Activated naive CD4-positive, alpha-beta T cell treated with anti-CD3 and anti-CD28 coated beads, Interleukin-2, amount 50 U/mL, for 16 hours (primary cell): ENCODE data around the gene GNAI3.

Experiments
- DNase-seq: peaks from one replicate; pipeline ENCODE4 v3.0.0-alpha.2; 2020

GNAI3 gene

DNA sequence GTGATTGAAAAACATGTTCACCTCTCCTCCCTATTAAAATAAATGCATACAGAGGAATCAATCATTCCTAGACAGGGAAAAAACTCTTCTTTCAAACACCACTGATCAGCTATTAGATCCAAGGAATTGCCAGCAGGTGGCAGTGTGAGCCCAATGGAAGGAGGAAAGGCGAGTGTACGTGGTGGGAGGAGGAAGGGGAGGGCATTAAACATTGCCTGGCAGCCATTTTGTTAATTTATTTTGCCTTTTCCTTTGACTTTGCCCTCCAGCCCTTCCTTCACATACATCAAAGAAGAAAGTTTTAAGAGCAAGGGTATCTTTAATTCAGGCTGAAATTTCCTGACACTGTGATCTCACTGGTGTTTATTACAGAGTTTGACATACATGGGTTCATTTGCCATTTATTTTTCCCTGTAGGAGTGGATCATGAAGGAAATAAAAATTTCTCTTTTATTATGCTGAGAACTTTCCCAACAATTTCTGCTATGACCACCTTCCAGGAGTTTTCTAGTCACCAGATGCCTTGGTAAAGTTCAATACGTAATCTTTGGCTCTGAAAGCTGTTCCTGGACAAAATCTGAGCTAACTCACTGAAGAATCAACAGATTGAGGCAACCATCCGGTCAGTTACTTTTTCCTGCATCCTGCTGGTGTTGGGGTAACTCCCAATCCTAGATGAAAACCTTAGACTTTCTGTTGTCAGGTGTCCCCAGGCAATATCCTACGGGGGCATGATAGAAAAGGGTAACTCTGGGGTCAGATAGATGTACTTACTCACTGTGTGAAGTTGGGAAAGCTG lies 1.9 kb upstream of the GNAI3 start:
- DNase-seq: peak; percentile 89

DNA sequence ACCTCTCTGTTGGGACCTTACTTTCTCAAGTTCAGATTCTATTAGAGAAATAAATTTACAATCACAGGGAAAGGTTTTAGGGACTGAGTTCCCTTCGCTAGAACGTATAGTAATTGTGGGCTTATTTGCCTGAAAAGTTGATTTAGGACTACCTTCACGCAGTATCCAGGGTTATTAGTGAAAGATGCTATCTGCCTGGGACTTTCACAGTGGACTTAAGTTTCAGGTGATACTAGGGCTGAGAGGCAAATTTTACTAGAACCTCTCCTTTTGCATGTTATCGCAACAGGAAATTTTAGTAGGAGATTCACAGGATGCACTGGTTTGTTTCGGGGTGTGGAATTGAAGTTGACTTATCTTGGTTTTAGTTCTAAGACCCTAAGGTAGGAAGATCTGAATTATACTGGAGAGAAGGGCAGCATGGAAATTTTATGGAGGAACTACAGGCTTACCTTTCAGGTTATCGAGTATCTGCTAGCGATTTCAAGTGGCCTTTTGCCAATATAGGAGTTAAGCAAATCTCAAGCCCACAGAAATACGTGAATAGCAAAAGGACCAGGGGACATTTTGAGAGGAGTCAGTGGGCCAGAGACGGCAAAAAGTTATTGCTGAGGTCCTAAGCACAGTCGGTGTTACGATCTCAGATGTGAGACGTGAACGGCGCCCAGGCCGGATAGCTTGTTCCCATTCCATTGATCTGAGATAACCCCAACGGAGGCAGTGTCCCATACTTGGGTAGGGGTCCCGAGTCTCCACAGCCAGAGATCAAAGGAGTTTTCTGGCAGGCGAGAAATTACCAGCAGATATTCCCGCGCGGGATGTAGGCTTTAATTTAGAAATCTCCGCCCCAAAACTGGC lies 723 bp upstream of the GNAI3 start:
- DNase-seq: no peak

DNA sequence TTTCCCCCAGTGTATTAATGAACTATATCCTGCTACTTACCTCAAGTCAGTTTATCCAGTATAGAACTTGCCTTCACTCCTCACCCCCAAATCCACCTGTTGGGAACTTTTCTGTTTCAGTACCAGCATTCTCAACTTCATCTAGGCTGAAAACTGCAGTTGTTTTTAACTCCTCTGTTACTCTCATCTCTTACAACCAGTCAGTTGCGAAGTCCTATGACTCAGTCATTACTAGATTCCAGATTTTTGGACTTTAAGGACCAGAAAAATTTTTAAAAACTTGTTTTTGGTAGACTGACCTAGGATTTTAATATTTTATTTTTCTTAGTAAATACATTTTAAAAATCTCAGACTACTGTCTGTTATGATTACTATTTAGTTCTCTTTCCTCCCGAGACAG lies 8.1 kb downstream of the GNAI3 start:
- DNase-seq: no peak

DNA sequence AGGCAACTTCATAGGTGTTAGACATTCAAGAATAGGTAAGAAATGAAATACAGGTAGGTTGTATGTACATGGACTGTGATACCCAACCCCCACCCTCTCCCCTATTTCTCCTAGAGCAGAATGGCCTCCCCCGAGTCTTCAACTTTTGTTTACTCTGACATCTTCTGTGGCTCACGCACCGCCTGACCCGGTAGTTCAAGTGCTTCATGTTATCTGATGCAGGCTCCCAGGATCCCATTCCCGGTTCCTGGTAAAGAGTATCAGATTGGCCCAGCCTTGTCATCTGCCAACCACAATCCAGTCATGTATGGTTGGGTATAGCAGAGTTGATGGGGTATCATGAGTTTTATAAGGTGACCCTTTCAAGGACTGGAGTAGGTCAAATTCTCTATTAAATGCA lies 9.1 kb downstream of the GNAI3 start:
- no peak for DNase-seq

DNA sequence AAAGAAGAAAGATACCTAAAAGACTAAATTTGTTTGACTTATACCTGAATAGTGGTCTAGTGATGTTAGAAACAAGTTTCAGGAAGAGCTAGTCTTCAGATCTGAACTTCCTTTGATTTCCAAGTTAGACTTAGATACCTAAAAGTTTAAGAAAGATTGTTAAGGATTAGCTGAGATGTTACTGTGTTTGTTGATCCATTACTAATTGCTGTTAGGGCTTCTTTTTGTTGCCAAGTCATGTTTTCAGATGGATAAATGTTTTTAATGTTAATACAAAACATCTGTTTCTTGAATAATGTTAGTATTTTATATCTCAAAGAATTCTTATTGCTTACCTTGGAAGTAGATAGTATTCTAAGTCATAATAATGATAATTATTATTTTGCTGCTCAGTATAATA lies 11.6 kb downstream of the GNAI3 start:
- DNase-seq: no peak

DNA sequence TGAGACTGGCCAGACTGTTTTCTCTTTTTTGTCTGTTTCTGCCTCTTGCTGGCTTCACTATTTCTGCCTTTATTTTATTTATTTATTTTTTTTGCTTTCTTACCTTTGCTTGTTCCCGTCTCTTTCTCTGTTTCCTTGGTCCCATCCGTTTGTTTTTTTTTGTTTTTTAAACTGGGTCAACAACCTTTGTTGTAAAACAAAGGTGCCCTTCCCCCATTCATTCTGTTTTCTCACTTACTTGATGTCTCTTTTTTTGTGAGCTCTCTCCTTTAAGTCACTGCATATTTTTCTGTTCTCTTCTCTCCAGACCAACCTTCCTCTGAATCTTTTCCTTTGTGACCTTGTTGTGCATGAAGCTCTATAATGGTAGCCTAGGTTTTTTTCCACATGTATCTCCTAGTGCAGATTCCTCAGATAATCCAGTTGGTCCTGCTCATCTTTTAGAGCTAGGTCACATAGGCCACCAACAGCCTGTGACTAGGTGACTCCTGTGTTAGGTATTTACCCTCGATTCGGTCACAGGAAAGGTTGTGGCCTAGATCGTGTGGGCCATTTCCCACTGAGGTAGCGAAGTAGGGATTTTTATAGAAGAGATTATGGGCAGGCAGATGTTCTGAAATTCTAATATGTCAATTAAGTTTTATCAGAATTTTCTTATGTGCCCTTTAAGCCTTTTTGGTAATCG lies 15.9 kb downstream of the GNAI3 start:
- DNase-seq: no peak

DNA sequence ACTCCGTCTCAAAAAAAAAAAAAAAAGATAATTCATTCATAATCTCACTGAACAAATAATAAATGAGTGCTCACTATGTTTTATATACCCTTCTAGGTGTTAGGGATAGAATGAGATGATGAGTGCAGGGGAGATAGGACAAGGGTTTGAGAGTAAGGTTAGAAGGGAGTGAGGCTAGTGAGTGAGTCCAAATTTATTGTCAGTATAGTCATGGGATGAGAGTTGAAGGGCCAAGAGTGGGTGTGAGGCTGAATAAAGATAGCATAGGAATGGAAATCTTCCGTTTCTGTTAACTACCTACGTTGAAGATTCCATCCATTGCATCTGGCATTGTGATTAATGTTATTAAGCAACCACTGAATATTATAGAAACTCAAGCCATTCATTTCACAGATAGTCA lies 16.8 kb downstream of the GNAI3 start:
- DNase-seq: no peak

DNA sequence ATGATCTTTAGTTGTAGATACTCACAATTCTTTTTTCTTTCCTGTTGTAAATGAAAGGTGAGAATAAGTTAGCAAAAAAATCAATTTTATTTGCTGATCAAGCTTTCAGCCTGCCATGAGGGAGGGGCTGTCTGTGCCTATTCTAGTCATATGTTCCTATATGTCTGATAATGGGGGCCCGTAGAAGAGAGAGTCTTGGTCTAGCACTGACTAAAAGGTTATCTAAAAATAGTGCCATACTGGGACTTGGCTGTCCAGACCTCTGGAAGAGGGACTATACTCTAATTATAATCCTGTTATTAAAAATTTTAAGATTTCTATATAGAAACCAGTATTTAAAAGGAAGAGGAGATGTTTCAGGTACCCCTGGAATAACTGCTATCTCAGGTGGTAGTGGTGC lies 18.6 kb downstream of the GNAI3 start:
- no peak for DNase-seq

DNA sequence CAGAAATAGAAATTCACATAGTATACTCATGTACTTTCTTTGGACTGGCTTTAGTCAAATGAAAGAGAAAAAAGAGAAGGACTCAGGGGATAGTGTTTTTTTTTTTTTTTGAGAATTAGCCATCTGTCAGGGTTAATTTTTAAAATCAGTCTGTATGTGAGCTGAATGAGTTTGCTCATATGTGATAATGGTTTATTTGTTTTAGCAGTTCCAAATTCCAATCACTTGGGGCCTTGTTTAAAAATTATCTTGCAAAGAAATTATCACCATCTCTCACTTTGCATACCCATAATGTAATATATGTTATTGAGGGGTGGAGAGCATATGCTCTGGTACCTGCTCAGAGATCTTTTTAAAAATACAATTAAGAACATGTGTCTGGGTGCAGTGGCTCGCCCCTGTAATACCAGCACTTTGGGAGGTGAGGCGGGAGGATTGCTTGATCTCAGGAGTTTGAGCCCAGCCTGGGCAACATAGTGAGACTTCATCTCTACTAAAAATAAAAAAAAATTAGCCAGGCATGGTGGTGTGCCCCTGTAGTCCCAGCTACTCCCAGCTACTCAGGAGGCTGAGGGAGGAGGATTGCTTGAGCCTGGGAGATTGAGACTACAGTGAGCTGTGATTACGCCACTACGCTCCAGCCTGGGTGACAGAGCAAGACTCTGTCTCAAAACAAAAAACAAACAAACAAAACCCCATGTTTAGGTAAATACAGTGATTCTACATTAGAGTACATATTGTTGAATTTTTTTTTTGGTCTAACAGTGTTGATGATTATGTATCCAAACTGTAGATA lies 19.7 kb downstream of the GNAI3 start:
- no peak for DNase-seq

DNA sequence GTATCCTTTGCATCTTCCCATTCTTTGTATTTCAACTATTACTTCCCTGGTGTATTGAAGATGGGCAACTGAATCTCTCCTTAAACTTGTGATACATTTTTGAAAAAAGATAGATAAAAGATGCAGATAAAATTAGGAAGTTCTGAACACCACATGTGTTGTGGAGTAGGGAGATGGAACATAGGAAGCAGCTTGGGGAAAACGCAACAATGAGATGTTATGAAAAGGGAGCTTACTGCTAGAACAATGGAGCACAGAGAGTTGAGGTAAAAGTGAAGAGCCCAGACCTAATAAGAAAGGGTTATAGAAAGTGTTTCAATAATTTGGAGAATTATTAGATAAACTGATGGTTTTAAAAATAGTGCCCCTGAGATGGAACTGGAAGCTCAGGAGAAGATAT lies 20.9 kb downstream of the GNAI3 start:
- no peak for DNase-seq

DNA sequence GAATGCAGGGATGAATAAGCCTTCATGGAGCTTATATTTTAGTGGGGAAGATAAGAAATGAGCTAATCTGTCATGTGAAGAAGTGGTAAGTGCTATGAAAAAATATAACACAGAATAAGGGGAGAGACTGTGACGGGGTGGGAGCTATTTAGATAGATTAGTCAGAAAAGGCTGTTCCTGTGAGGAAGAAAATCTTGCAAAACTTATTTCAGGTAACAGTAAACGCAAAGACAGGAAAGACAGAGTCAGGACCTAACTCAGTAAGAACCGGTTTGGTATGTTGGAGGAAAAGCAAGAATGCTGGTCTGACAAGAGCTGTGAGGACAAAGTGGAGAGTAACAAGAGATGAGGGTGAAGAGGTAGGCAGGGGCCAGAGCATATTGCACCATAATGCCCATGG lies 22.0 kb downstream of the GNAI3 start:
- DNase-seq: no peak

DNA sequence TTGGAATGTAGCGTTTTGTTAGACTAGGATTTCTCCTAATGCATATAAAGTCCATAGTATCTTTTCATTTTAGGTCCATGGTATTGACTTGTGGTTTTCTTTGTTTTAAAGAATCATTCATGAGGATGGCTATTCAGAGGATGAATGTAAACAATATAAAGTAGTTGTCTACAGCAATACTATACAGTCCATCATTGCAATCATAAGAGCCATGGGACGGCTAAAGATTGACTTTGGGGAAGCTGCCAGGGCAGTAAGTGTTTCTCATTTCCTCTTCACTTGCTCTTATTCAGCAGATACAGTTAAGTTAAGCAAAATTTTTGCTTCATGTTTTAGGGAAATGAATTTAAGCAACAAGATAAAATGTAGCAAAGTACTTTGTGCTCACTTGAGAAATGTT lies 25.4 kb downstream of the GNAI3 start:
- no peak for DNase-seq

DNA sequence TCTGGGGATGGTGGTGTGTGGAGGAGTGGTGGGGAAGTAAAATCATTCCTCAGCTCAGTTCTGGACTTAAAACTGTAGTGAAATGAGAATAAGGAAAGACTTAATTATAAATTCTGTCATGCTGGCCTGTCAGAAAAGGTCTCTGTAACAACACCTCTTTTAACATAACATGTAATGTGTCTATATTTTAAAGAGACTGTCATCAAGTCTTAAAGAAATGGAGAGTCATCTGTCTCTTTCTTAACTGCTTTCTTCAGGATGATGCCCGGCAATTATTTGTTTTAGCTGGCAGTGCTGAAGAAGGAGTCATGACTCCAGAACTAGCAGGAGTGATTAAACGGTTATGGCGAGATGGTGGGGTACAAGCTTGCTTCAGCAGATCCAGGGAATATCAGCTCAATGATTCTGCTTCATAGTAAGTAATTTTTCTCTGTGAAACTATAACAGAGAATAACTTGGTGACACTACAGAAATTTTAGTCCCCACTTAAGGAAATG lies 30.6 kb downstream of the GNAI3 start:
- DNase-seq: no peak

DNA sequence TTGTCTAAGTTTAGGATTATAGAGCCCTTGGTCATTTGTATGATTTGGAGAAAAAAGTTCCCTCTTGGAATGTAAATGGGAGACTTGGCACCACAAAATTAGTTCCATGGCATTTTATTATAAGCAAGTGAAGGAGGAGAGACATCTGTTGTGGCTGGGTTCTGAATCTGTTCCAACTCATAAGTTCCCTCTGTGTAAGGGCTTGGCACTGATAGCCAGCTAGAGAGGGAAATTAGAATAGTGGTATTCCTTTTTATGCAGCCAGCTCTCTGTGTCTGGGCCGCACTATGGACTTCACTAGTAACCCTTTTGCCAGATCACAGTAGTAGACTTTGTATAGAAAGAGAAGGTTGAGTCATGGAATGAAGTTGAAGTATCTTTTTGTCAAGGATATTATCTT lies 31.1 kb downstream of the GNAI3 start:
- DNase-seq: no peak

DNA sequence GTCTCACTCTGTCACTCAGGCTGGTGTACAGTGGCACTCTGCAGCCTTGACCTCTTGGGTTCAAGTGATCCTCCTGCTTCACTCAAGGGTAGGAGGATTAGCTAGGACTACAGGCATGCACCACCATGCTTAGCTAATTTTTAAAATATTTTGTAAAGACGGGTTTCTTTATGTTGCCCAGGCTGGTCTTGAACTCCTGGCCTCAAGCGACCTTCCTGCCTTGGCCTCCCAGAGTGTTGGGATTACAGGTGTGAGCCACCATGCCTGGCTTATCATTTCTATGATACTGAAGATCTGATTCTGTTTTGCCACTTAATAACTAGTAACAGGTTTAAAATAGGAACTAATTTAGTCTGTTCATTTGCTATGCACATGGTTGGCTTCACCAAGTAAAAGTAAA lies 33.6 kb downstream of the GNAI3 start:
- DNase-seq: no peak

DNA sequence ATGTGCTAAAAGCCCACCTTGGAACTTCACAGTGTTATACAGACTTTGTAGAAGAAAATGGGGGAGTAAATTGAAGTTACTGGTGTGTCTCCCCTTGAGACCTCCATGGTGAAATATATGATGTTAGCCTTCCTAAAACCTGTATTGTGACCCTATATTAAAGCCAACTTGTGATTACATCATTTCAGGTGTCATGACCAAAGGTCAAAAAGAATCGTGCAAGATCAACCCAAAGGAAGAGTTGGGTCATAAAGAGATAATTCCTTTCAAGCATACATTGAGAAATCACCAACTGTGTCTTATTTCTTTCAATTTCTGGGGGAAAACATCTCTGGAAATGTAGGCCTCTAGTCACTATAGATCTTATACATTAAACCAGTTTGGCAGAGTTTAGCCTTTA lies 36.4 kb downstream of the GNAI3 start:
- no peak for DNase-seq

DNA sequence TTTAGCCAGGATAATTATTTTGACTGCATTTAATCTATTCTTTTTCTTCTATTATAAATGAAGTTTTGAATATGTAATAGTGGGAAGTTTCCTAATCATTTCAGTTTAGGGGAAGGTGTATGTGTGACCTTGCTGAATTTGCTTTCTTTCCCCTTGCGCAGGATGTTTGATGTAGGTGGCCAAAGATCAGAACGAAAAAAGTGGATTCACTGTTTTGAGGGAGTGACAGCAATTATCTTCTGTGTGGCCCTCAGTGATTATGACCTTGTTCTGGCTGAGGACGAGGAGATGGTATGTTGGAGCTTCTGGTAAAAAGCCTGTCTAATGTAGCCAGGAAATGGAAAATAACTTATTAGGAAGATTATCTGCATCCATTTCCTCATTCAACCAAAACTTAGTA lies 37.6 kb downstream of the GNAI3 start:
- no peak for DNase-seq

DNA sequence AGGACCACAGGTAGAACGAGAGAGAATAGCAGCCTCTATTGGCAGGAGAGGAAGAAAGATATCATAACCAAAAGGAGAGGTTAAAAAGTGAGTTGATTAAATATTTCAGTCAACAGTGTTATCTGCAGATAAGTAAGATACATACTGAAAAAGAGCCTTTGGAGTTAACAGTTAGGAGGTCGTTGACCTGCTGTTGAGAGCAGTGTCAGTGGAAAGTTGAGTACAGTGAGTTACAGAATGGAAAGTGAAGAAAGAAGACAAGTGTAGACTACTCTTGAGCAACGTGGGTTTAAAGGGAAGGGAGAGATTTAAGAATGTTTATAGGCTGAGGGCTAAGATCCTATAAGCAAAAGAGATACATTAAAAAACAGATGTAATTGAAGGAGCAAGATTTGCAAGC lies 40.8 kb downstream of the GNAI3 start:
- DNase-seq: no peak

DNA sequence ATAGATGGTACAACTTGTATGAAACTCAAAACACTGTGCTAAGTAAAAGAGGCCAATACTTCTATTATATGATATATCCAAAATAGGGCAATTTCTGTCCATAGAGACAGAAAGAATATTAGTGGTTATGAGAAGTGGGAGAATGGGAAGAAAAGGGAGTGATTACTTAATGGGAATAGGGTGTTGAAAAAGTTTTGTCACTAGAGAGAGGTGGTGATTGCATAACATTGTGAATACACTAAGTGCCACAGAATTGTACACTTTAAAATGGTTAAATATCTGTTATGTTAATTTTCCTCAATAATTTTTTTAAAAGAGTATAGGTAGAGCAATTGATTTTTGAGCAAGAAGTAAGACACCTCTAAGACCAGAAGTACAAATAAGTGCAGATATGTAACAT lies 41.3 kb downstream of the GNAI3 start:
- no peak for DNase-seq

DNA sequence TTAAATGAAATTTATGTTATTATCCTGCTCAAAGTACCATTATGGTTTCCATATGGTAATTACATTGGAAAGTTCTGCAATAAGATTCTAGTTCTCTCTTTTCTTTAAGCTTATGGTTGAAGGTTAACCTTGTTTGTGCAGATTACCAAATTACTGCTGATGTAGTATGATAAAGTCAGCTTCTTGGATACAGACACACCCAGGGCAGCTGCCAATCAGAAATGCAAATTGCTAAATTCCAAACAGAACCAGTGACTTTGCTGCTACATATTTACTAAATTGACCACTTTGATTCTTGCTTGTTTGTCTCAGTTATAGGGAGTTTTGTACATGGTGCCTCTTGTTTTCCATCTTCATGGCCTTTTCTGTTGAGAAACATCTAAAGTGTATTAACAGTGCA lies 44.5 kb downstream of the GNAI3 start:
- no peak for DNase-seq

DNA sequence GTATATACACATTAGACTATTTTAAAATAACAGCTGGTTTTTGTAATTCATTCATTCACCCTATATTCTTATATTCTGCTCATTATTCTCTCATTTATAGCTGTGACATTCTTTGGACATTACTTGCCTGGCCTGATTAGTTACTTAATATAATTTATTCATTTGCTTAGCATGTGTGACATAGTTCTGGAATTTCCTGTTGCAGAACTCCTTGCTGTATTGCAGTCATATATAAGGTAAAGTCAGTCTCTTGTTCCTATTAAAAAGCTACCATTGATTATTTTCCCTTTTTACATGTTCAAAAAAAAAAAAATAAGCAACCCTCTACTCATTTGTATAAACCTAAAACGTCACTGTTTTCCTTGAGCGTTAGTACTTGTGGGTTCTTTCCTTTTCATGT lies 47.1 kb downstream of the GNAI3 start:
- DNase-seq: no peak

DNA sequence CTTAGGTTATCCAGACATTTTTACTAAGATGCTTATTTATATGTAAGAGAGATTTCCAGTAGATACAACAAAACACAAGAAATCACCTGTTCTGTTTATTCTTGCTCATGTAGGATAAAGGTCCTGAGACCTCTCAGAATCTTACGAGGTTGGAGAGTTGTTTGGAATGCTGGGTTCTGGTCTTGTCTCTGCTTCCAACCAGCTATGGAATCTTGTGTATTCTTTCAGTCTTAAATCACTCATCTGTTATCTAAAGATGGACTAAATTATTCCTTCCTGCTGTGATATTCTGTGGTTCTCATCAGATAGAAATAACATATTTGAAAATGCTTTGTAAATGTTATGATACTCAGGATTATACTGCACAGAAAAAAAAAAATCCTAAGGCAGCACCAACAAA lies 49.7 kb downstream of the GNAI3 start:
- DNase-seq: no peak

DNA sequence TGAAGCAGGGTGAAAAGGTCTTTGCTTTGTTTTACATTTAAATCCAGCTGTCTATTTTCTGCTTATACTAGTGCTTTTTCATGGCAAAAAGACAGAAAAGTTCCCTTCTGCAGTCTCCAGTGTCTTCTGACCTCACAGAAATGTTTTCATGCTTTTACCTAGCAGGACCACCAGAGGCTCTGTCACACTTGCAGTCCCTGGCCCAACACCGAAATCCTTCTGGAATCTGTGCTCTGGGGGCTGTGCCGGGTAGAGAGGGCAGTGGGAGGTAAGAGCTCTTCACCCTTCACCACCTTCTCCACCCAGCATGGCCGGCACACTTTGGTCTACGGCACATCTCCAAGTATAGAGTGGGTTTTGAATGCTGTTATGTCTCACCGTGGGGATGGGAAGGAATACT lies 50.2 kb downstream of the GNAI3 start:
- no peak for DNase-seq
